NOMO-1 treated with dmso at 0.1 percent for 144 hours (cell line): ENCODE results near the gene TMEM269.
"Not testable (repeated sequence)": the region's sequence is repeated elsewhere in the genome, so short reads cannot be mapped to it uniquely, and the experiment has no call there.

ENCODE experiments used
- DNase-seq: peaks from one replicate; lab custom pipeline; 2025; ENCODE audit not compliant: unreplicated experiment; lab: John Stamatoyannopoulos, UW

The TMEM269 gene

DNA sequence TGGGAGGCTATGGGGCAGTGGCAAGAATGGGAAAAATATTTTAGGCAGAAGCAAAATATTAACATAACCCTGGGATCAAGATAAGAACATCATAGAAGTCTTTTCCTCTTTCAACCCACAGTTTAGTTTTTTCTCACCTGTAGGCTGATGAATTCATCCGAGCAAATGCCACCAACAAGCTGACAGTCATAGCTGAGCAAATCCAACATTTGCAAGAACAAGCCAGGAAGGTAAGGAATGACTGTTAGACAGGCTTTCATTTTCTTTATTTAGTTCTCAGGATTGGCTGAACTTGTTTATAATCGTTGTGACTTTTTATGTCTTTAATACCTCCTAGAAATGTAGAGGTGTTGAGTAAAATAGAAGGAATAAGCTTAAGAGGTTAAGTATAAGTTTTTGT, 11.4 kb upstream of the TMEM269 start:
- no peak for DNase-seq

DNA sequence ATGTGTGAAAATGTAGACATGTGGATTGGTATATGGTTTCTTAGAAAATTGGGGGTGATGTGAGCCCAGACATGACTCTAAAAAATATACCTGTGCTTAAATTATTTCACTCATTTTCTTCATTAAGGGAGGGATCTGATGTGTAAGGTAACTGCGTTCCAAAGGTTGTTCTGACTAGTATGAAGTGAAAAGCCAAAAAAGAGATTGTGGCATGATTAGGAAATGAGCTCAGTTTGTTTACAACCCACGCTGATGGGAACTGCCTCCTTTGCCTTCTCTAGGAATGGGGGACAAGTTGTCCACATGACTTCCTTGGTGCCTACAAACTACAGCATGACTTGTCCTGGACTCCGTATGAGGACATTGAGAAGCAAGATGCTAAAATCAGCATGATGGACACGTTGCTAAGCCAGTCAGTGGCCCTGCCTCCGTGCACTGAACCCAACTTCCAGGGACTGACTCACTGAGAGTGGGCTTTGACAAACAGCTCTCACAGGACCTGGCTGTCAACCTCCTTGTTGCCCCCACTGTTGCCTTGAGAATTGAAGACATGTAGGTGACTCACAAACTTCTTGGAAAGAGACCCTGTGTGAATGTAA, 9.8 kb upstream of the TMEM269 start:
- no peak for DNase-seq

DNA sequence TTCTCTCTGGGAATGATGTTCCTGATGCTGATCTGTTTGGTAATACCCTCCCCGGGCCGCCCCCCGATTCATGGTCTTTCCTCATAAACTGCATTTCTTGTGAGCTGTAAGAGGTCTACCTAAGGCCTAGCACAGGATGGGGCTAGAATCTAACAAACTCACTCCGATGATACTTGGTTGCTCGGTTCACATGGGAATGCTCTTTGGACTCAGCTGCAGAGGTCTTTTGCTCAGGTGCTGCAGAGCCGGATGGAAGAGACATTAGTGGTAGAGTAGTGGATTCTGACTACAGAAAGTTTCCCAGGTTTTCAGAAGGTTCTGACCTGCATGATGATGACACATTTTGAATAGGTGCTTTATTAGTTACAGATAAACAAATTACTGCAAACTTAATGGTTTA, 8.3 kb upstream of the TMEM269 start:
- DNase-seq: no peak

DNA sequence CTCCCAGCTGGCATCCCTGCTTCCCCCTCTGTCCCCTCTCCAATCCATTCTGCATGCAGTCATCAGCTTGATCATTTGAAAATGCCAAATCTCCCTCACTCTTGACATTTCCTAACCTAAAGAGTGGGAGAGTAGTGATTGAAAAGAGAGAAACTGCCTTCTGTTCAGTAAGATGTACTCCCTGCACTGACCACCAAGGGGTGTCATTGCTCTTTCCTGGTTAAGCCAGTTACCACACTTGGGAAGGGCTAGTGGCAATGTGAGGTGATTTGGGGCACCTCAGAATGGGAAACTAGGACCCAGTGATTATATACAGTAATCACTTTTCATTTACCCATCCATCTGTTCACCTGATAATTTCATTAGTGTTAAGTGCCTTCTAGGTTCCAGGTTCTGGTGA, 6.9 kb upstream of the TMEM269 start:
- no peak for DNase-seq

DNA sequence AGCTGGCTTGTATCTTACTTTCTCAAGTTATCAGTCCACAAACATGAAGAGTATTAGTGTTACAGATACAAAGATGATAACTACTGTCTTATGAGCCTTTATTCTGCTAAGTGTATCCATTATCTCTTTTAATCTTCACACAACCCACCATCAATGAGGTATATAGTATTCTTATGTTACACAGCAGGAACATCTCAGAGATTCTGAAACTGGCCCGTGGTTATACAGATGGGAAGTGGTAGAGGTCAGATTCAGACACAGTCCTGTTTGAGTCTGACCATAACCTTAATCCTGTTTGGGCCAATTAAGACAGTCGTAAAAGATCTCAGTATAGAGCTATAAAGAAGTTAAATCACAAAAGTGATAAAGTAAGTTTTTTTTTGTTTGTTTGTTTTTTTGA, 5.1 kb upstream of the TMEM269 start:
- no peak for DNase-seq

DNA sequence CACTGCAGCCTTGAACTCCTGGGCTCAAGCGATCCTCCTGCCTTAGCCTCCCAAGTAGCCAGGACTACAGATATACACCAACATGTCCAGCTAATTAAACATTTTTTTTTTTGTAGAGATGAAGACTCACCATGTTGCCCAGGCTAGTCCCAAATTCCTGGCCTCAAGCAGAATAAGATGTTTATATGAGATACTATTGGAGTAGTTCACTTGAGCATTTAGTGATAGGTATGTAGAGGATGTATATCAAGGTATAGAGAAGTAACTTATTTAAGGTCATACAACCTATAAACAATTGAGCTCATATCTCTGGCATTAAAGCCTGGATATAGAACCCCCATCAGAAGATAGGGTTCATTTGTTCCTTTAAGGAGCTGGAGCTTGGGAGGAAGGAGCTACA, 4.6 kb upstream of the TMEM269 start:
- no peak for DNase-seq

DNA sequence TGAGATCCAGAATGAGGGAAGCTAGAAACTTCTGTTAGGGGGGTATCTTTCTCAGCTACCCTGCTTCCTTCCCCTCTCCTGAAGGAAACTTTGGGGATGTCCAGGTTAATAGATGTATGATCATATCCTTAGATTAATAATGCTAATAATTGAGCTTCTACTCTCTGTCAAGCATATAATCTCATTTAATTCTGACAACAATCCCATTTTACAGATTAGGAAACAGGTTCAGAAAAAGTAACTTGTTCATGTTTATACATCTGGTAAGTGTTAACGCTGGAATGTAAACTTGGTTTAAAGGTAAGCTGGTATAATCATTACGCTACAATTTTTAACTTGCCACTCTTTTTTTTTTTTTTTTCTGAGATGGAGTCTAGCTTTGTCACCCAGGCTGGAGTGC, 1.7 kb upstream of the TMEM269 start:
- DNase-seq: no peak

DNA sequence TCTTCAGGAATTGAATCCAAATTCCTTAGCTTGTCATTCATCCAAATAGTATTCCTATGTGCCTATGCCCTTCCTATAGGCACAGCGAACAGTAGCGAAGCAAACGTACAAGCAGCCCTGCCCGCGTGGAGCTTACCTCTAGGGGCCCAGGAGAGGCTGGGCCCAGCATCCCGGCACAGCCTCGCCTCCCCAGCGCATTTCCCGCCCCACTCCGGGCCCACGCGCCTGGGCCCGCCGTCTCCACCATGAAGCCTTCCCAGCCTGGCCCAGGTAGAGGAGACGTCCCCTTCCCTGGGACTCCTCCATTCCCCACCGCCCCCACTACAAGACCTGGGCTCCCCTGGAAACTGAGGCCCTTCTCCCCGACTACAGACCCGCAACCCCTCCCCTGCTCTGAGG, 245 bp upstream of the TMEM269 start:
- DNase-seq: no peak

DNA sequence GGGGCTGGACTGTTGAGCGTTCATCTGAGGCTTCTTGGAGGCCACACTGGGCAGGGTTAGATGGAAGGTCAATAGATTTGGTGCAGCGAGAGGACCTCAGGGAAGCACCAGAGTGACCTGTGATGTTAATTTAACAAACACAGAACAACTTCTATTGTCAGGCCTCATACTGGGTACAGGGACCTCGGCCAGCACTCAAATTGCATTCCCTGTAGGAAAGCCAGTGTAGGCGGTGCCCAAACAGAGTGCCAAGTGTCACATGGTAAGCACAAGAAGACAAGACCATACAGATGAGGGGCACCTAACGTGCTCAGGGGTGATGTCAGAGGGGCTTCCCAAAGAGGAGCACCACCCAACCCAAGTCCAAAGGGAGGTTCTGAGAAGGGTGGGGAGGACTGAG, 1.3 kb downstream of the TMEM269 start:
- no peak for DNase-seq

DNA sequence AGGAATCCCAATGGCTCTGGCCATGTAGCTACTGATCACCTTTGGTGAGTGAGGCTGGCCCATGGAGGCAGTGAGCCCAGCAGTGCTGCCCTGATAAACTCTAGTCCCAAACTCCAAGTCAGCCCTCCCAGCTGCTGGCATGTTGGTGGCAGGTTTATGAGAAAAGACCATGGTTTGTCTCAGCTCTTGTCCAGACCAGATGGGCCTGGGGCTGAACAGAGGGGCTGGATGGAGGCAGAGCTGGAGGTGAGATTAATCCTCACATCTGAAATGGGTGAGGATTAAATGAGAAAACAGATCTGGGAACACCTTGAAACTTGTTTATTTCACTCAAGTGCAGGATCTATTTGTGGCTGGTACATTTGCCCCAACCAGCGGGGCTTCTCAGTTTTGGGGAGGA, 3.2 kb downstream of the TMEM269 start:
- no peak for DNase-seq

DNA sequence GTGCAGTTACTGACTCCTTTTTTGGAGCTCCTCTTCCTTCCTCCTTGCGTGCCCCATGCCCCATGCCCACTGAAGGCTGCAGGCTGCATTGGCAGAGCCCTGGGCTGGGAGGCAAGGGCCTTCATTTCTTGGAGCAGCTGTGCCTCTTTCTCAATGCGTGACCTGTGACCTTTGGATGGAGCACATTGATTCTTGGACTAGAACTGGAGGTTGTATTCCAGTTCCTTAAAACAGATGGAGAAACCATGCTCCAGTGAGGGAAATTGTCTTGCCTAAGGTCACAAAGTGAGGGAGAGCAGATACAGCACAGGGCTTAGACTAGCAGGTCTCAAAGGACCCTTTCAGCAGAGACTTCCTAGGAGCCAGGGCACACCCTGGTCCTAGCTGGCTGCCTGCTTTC, 9.0 kb downstream of the TMEM269 start:
- no peak for DNase-seq

DNA sequence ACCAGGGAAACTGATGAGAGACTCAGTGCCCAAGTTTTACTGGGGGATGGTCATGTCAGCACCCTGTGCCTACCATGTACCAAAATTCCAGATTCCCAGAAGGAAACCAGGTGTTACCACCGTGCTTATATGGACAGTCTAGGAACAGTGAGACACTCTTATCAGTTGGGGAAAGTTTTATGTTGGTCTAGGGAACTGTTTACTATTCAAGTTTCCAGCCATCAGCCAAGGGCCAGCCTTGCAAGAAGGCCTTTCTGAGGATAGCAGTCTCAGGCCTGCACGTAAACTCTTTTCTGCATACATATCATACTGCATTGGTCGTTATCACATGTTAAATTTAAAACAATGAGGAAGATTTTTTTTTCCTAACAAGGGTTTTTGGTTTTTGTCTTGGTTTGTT, 12.6 kb downstream of the TMEM269 start:
- no peak for DNase-seq

DNA sequence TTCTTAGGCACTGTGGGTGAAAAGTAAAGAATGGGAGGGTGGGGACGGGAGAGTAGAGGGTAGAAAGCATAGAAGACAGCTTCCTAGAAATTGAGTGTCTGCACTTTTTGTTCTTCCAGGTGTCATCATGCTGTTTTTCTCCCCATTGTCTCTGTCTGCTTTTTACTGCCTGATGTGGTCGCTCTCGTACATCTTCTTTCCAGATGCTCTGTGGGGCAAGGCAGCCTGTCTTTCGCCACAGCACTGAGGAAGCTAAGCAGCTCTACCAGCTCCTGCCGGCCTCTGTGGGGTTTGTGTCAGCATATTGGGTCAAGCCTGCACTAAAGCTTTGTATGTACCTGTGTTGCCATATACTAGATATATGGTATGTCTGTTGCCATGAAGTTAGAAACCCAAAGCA, 13.2 kb downstream of the TMEM269 start:
- DNase-seq: no peak

DNA sequence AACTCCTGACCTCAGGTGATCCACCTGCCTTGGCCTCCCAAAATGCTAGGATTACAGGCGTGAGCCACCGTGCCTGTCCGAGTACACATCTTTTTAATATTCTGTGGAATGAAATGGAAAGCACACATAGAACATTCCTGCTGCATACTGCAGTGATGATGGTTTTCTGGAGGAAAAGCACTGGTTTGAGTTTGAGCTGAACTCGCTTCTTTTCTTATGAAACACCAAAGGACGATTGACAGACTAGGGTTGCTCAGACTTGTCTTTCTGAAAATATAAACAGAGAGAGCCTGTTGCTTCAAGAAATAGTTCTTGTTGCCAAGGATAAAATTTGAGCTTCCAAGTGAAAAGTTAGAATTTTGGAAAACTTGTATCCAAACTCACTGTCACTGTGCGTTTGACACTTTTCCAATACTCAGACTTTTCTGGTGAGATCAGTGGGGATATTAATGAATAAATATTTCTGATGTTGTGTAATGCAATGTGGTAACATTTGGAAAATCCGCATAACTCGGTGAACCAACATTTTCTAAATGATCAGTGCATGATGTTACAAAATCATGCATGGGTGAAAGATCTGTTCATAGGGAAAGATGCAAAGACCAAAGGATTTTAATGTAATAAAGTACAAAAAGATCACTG, 17.2 kb downstream of the TMEM269 start:
- no peak for DNase-seq

DNA sequence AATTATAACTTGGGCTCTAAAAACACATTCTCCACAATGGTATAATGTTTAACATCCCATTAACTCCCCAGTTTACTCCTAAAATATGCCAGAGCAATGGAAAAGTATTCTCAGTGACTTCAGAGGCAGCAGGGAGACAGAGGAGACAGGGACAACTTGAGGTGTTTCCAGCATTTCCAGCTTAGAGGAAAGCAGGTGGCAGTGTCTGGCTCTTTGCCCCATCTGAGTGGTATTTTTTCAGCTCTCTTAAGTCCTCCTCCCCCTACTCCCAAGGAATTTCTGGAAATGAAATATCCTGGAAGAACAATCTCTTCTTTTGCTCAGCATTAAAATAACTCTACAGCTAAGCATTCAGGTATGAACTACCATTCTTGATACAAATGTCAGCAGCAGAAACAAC, 21.4 kb downstream of the TMEM269 start:
- no peak for DNase-seq

DNA sequence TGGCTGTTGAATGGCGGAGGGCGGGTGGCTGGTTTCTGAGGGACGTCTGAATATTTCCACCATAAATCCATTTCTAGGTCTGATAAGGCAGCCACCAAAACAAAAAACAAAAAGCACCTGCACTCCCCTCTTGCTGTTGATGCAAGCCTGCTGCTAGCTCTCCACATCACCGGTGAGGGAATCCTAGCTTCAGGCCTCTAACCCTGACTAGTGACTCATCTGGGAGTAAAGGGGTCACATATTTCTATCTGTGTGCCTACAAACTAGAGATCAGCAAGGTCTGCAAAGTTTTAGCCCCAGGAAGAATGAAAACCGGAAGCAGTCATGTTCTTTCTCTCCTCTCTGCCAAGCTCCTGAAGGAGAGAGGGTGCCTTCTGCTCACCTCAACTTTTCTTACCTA, 21.8 kb downstream of the TMEM269 start:
- DNase-seq: no peak

DNA sequence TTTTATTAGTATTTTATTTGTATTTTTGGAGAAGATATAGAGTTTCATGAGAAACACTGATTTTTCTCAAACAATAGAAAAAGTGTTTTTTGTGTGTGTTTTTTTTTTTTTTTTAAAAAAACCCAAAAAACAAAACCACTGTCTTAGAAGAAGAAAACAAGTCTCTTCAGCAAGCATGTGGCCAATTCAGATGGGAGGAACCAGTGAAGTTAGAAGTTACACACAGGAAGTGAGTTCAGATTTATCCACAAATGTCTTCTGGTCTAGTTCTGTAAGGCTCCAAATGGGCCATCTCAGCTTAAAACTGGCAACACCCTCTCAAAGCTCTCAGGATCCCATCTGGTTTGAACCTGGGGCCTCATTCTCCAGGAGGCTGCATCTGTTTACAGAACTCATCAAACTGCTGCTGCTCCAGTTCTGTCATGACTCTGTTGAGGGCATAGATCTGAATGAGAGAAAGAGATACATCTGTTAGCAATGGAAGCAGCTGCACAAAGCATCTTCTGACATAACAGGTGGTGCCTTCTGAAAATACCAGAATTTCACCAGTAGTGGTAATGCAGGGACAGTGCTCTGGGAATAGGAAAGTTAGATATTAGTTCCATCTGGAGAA, 22.4 kb downstream of the TMEM269 start:
- DNase-seq: no peak

DNA sequence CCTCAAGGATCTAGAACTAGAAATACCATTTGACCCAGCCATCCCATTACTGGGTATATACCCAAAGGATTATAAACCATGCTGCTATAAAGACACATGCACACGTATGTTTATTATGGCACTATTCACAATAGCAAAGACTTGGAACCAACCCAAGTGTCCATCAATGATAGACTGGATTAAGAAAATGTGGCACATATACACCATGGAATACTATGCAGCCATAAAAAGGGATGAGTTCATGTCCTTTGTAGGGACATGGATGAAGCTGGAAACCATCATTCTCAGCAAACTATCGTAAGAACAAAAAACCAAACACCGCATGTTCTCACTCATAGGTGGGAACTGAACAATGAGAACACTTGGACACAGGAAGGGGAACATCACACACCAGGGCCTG, 30.0 kb downstream of the TMEM269 start:
- not testable (repeated sequence) for DNase-seq

DNA sequence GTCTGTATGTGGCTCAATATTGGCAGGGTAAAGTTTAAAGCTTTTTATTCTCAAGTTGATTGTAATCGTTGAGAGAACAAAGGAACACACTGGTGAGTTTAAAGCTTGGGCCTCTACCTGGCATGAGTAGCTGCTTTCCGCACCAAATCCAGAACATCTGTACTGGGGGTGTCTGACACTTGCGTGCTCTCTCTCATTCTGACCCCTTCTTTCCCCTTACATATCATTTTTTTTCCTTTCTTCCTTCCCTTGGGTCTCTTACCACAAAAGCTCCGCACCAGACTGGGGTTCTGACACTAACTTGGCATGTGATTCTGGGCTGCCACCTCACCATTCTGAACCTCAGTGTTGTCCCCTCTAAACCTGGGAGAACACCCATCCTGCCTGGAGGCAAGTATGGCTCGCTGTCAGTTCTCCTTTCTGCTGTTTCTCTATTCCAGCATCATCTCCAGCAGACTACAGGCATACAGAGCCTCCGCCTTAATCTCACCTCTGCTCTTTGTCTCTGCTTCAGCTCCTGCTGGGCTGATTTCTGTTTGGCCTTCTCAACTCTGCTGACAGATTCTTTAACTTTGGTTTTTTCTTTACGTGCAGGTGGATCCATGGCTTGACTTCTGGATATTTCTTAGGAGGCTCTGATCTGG, 31.3 kb downstream of the TMEM269 start:
- no peak for DNase-seq

DNA sequence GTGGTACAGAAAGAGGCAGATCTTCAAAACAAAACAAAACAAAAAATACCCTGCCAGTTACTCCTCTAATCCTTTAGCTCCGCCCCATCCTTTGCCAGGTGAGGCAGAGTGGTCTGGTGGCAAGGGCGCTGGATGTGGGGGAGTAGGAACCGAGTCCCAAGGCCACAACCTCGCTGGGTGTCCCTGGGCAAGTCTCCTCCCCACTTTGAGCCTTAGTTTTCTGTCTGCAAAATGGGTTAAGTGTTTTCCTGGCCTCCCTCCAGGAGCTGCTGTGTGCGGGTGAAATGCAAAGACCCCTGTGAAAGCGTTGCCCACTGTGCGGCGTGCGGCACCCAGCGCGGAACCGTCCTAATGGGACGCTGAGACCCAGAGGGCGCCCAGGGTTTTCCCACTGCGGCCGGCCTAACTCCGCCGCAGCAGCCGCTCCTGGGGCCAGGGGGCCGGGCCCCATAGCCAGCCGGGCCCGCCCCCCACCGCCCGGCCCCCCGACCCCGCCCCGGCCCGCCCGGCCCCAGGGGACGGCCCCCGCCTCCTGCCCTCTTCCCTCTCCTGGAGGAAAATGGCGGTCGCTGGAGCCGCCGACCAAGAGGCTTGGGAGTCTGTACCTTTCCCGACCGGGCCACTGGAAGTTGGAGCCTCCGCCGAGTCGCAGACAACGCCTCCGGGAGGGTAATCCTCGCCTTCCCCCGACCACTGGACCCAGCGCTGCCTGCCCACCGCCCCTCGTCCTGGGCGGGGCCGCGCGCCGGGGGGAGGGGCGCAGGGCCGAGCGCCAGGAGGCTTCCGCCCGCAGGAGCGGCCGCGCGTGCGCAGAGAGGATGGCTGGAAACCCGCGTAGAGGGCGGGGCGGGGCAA, 32.0 kb downstream of the TMEM269 start, which contains the start of the genes ERMAP and SVBP:
TSS of gene ERMAP (plus strand) at position 538 of the 855 bp plus-strand sequence. CDS start 13,327 bp downstream, outside the sequence.
TSS of gene SVBP (minus strand) at position 813 of the 855 bp plus-strand sequence. CDS start 853 bp downstream, outside the sequence.
- DNase-seq: peak; percentile 79

DNA sequence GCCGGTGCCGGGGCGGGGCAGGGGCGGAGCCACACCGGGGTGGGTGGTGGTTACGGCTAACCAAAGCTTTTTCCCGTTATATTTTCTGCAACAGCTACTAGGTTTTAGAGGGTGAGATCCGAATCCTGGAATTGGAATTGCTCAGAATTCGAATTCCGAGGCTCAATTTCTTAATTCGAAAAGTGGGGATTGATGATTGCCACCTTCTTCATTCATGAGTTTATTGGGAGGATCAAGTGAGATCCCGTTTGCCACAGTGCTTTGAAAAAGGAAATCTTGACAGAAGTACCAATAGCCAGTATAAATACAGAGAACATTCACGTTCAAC, 32.6 kb downstream of the TMEM269 start:
- DNase-seq: no peak
